ENCODE measurements around the gene LRCH1.

DNA sequence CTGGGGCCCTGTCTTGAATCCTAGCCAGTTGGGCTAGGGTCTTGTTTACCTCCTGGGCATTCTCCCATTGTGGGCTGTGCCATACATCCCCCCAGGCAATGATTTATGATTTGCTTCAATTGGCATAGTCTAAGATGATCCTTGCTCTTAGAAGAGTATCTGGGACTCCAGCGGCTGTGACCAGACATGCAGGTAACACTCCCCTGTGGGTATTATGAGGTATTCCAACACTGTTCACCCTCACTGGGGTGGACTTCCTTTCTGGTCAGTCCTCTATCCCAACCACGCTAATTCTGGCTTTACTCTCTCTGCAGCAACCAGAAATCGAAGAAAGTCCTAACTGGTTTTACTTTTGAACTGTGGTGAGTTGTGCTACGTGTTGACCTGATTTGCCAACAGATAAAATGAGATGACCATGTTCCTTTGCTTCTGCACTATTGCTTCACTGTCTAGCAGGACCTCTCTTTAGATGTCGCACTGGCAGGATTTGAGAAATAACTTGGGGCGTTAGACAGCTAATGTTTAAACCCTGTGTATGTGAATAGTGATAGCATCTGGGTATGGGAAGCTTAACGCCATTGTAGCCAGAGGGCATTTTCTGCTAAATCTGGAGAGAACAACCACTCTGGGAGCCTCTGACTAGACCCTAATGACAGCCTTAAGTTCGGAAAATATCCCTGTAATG is 6.7 kb upstream of the LRCH1 start:
- TF ChIP-seq, protein P1, sequence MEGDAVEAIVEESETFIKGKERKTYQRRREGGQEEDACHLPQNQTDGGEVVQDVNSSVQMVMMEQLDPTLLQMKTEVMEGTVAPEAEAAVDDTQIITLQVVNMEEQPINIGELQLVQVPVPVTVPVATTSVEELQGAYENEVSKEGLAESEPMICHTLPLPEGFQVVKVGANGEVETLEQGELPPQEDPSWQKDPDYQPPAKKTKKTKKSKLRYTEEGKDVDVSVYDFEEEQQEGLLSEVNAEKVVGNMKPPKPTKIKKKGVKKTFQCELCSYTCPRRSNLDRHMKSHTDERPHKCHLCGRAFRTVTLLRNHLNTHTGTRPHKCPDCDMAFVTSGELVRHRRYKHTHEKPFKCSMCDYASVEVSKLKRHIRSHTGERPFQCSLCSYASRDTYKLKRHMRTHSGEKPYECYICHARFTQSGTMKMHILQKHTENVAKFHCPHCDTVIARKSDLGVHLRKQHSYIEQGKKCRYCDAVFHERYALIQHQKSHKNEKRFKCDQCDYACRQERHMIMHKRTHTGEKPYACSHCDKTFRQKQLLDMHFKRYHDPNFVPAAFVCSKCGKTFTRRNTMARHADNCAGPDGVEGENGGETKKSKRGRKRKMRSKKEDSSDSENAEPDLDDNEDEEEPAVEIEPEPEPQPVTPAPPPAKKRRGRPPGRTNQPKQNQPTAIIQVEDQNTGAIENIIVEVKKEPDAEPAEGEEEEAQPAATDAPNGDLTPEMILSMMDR (IDR thresholded peaks at IDR 0.05): no peak
- TF ChIP-seq POLR2A (IDR thresholded peaks at IDR 0.05): no peak

All from lower leg skin (tissue), 3 donors.